H1 (cell line): ENCODE measurements around the gene LRFN3. TPM values are rescaled to one million over a fixed set of nuclear protein-coding genes. Genes with fewer than 3 reads are reported as not detected.

Source experiments
- BRCA1 ChIP-seq: IDR thresholded peaks from 2 replicates; pipeline ENCODE4 v1.6.1; 2012; ENCODE audit warnings: low read depth, low read length, improper control_type of control experiment
- CBX8 ChIP-seq: fragments of 300-800, 300-1000 bp; sonication (generic); IDR thresholded peaks from 2 replicates; pipeline ENCODE4 v1.7.1; 2016; ENCODE audit warnings: low read depth, low read length, borderline replicate concordance
- GABPA ChIP-seq: IDR thresholded peaks from 2 replicates; pipeline ENCODE4 v1.6.1; 2011; ENCODE audit warnings: mild to moderate bottlenecking, low read length, moderate library complexity, borderline replicate concordance; ENCODE audit not compliant: insufficient read depth
- polyA plus RNA-seq, 7 experiments: library from polyadenylated mRNA; depleted of rRNA in 3 of 7; stranded (reverse) in 5 of 7; unstranded in 2 of 7; fragments of >200 nt in 5 of 7; fragments of 200-250 nt in 2 of 7; gene quantifications; 1 replicate in 5 of 7; 2 replicates in 1 of 7; 4 replicates in 1 of 7; pipeline versions ENCODE4 v1.2.1 to v1.2.3, GENCODE V29; 2011 to 2013; ENCODE audit warnings: missing spikeins in 2 of 7, mixed read lengths in 2 of 7
- total RNA-seq: library from RNA; stranded (reverse); fragmentation: NEBNext Ultra II Directional; extraction: Animal tissue kit (Norgen Biotek cat#: 25700); gene quantifications from 2 replicates; pipeline ENCODE4 v1.2.1, GENCODE V29; 2021
- TF ChIP-seq, protein P1 (sequence below): IDR thresholded peaks from 2 replicates; pipeline ENCODE4 v1.6.1; 2012; ENCODE audit warnings: low read length, inconsistent platforms

Gene LRFN3
- total and polyA plus RNA-seq, 2 of the 8 experiments (the other 6 are each of a cell fraction or from before 2014, with no cell fraction given) = 4.6 to 16.8 TPM

DNA sequence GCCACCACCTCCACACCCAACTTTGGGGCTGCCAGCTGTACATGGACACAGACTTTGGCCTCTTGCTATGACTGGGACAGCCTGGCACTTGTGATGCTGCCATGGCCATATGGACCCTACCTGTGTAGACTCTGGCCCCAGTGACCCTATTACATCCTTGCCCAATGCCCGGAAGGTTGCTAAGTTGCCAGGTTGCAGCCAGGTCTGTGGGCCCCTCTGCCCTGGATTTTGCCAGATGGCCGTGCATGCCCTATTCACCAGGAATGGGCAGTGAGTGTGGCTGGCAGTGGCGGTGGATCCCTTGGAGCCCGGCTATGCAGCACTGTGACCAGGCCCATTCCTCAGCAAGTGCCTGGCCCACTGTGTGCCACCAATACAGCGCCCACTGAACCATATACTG is 49.9 kb downstream of the LRFN3 start (continued):
- TF ChIP-seq CBX8 (no peak), BRCA1 (no peak), GABPA (no peak)
- TF ChIP-seq, protein P1, sequence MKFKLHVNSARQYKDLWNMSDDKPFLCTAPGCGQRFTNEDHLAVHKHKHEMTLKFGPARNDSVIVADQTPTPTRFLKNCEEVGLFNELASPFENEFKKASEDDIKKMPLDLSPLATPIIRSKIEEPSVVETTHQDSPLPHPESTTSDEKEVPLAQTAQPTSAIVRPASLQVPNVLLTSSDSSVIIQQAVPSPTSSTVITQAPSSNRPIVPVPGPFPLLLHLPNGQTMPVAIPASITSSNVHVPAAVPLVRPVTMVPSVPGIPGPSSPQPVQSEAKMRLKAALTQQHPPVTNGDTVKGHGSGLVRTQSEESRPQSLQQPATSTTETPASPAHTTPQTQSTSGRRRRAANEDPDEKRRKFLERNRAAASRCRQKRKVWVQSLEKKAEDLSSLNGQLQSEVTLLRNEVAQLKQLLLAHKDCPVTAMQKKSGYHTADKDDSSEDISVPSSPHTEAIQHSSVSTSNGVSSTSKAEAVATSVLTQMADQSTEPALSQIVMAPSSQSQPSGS = no peak
